Measurements from ENCODE around the gene FEM1B.

- TF ChIP-seq CTCF (IDR thresholded peaks at IDR 0.05; ENCODE audit: poor library complexity) (no peak), EZH2 (IDR thresholded peaks at IDR 0.05; ENCODE audit: borderline replicate concordance) (no peak), EZH2phosphoT487 (IDR thresholded peaks at IDR 0.05; ENCODE audit: low read depth, severe bottlenecking, unreplicated experiment) (no peak)
These were observed 25.6 kb downstream of the FEM1B start for GRCh38 chr15:68303134-68303533.
